Stimulated activated CD8-positive, alpha-beta memory T cell treated with anti-CD3 and anti-CD28 coated beads, Interleukin-15, amount 100 ng/mL, for 48 hours (primary cell): Measurements from ENCODE around the gene NSMF.
"Not testable (repeated sequence)": the region's sequence is repeated elsewhere in the genome, so short reads cannot be mapped to it uniquely, and the experiment has no call there.

Experiments
- DNase-seq, 2 donors: peaks; one replicate each; pipeline ENCODE4 v3.0.0-alpha.2; 2020; ENCODE audit warnings: low read depth in 2 of 2

The NSMF gene

GRCh38 chr9:137411260-137411644 lies 47.9 kb downstream of the NSMF start:
- no peak for DNase-seq

- DNase-seq, result no peak
Measured at GRCh38 chr9:137410891-137411249, 48.3 kb downstream of the NSMF start.

- DNase-seq, result not testable (repeated sequence)
Measured at GRCh38 chr9:137410236-137410890, 48.8 kb downstream of the NSMF start.

- no peak for DNase-seq
Measured at GRCh38 chr9:137409515-137409914, 49.6 kb downstream of the NSMF start.

GRCh38 chr9:137408651-137409405 lies 50.3 kb downstream of the NSMF start:
- no peak for DNase-seq

- no peak for DNase-seq
Measured at GRCh38 chr9:137407590-137408300, 51.4 kb downstream of the NSMF start.

- DNase-seq, result peak; percentile 52 to 56
Measured at GRCh38 chr9:137406876-137407589, 52.1 kb downstream of the NSMF start.

- DNase-seq, result no peak
Measured at GRCh38 chr9:137406085-137406760, 52.9 kb downstream of the NSMF start.

GRCh38 chr9:137405677-137406081 lies 53.5 kb downstream of the NSMF start:
- DNase-seq, result no peak

GRCh38 chr9:137404961-137405567 lies 54.1 kb downstream of the NSMF start:
- DNase-seq, result no peak

GRCh38 chr9:137403269-137403668 lies 55.9 kb downstream of the NSMF start:
- DNase-seq, result no peak

GRCh38 chr9:137402746-137403145 lies 56.4 kb downstream of the NSMF start:
- no peak for DNase-seq

GRCh38 chr9:137398561-137399468 lies 60.3 kb downstream of the NSMF start:
- DNase-seq, result no peak

GRCh38 chr9:137397675-137398423 lies 61.3 kb downstream of the NSMF start:
- peak in 1 of 2 donors; percentile 32 for DNase-seq
